Mesendoderm (in vitro differentiated cells): Measurements from ENCODE around the gene ABCA4.

Experiments used
- DNase-seq: peaks from one replicate; pipeline ENCODE4 v3.0.0; 2013
- H2AK5ac ChIP-seq: 2 replicates; pipeline ENCODE4 v1.6.1; 2013; ENCODE audit warnings: low read length, inconsistent platforms
- H2BK120ac ChIP-seq: 2 replicates; pipeline ENCODE4 v1.6.1; 2013; ENCODE audit warnings: low read depth, mild to moderate bottlenecking, low read length, moderate library complexity, mixed read lengths
- H2BK15ac ChIP-seq: replicated peaks from 2 replicates; pipeline ENCODE4 v1.6.1; 2013; ENCODE audit warnings: low read depth, mild to moderate bottlenecking, moderate library complexity
- H2BK5ac ChIP-seq: 2 replicates; pipeline ENCODE4 v1.6.1; 2013; ENCODE audit warnings: low read length, inconsistent platforms
- H3K18ac ChIP-seq: 2 replicates; pipeline ENCODE4 v1.6.1; 2013; ENCODE audit warnings: mild to moderate bottlenecking, low read length, mixed read lengths
- H3K23ac ChIP-seq: one replicate; pipeline ENCODE4 v1.6.1; 2013; ENCODE audit warnings: low read length
- H3K27ac ChIP-seq: 2 replicates; pipeline ENCODE4 v1.5.1; 2013; ENCODE audit warnings: low read depth, mild to moderate bottlenecking, inconsistent platforms, low read length, moderate library complexity
- H3K27me3 ChIP-seq: 2 replicates; pipeline ENCODE4 v1.6.1; 2013; ENCODE audit warnings: low read length, control low read depth, mild to moderate bottlenecking, inconsistent platforms; ENCODE audit not compliant: insufficient read depth, poor library complexity
- H3K36me3 ChIP-seq: 2 replicates; pipeline ENCODE4 v1.6.1; 2013; ENCODE audit warnings: low read length, inconsistent platforms; ENCODE audit not compliant: control insufficient read depth, insufficient read depth
- H3K4ac ChIP-seq: one replicate; pipeline ENCODE4 v1.6.1; 2013; ENCODE audit warnings: low read depth, mild to moderate bottlenecking, low read length, moderate library complexity
- H3K4me1 ChIP-seq: 2 replicates; pipeline ENCODE4 v1.6.1; 2013; ENCODE audit warnings: low read depth, low read length, inconsistent platforms; ENCODE audit not compliant: control insufficient read depth
- H3K4me2 ChIP-seq: 2 replicates; pipeline ENCODE4 v1.6.1; 2013; ENCODE audit warnings: low read length
- H3K4me3 ChIP-seq: 2 replicates; pipeline ENCODE4 v1.5.1; 2013; ENCODE audit warnings: mild to moderate bottlenecking, low read length
- H3K56ac ChIP-seq: one replicate; pipeline ENCODE4 v1.6.1; 2013; ENCODE audit warnings: low read length
- H3K79me1 ChIP-seq: 2 replicates; pipeline ENCODE4 v1.6.1; 2013; ENCODE audit warnings: low read length, inconsistent platforms
- H3K79me2 ChIP-seq: 2 replicates; pipeline ENCODE4 v1.6.1; 2013; ENCODE audit warnings: mild to moderate bottlenecking, low read length; ENCODE audit not compliant: control insufficient read depth, insufficient read depth
- H3K9ac ChIP-seq: 2 replicates; pipeline ENCODE4 v1.6.1; 2013; ENCODE audit warnings: low read length, inconsistent platforms
- H4K5ac ChIP-seq: one replicate; pipeline ENCODE4 v1.6.1; 2013; ENCODE audit warnings: low read length
- H4K8ac ChIP-seq: one replicate; pipeline ENCODE4 v1.6.1; 2013; ENCODE audit warnings: low read depth, mild to moderate bottlenecking, control low read depth, low read length, moderate library complexity
- WGBS: extraction: QIAGEN DNeasy Blood & Tissue Kit; methylation state at CpG from one replicate; pipeline ENCODE4 v1.1.7; 2013; ENCODE audit warnings: low lambda C conversion rate, missing lambda C conversion rate; ENCODE audit not compliant: insufficient coverage; ENCODE audit errors: extremely low coverage; 5-methylcytosine and 5-hydroxymethylcytosine counted together

ABCA4 gene

DNA sequence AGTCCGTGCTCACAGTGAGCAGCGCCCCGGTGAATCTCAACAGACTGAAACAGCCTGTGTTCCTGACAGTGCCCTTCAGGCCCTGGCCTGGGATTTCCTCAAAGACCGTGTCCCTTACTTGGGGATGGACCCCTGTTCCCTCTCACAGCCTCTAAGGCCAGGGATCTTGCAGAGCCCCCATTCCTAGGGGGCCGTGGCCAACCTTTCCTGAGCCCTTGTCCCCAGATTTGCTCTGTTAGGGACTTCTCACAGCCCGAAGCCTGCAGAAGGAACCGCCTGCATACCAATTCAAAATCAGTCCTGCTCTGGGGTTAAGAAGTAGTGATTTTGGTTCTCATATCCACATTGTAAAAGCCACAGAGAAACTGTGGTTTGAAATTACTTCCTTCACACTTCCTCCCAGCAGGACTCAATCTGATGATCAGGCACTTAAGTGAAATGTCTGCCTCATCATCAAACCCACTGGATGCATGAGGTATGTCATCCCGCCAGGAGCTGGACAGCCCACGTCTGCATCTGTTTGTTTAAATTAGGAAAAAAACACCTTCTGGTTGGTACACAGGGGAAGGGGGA is 14.9 kb downstream of the ABCA4 start:
- H3K56ac ChIP-seq, result peak overlapping the region; percentile 40
- H2BK15ac ChIP-seq, result no peak overlapping the region
- H3K23ac ChIP-seq, result peak overlapping the region; percentile 26
- no peak overlapping the region for H3K4ac ChIP-seq
- no peaks in the 10 kb centered on the region for H3K79me2 ChIP-seq
- no peaks in the 10 kb centered on the region for H3K27me3 ChIP-seq
- no peak overlapping the region for H4K8ac ChIP-seq
- no peak overlapping the region for H2BK120ac ChIP-seq
- H3K79me1 ChIP-seq, result no peaks in the 10 kb centered on the region
- H3K18ac ChIP-seq, result no peak overlapping the region
- H3K4me3 ChIP-seq, result no peak overlapping the region
- WGBS, result no CpG with 5 or more reads among the region's 9 CpGs
- H4K5ac ChIP-seq, result no peak overlapping the region
- no peak overlapping the region for H3K27ac ChIP-seq
- DNase-seq, result no peak
- H3K9ac ChIP-seq, result no peak overlapping the region
- no peaks in the 10 kb centered on the region for H3K36me3 ChIP-seq
- H3K4me2 ChIP-seq, result no peak overlapping the region
- H2AK5ac ChIP-seq, result no peak overlapping the region
- peaks cover 11% of the 10 kb centered on the region for H3K4me1 ChIP-seq
- H2BK5ac ChIP-seq, result no peak overlapping the region

DNA sequence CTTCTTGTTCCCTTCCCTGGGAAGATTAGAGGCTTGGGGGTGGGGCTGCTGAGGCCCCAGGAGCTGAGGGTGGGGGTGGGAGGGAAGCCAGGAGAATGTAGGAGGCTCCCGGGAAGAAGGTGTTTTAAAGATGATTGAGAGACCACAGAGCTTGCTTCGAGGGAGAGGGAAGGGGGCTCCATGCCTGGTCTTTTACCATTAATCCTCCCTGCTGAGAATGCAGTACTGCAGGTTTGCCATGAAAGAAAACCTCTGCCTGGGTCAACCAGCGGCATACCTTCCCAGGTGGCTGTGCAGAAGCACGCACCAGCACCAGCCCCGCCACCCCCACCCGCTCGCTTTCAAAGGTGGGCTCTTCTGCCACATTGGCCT is 15.4 kb downstream of the ABCA4 start:
- no peak overlapping the region for H2AK5ac ChIP-seq
- H3K27me3 ChIP-seq, result no peaks in the 10 kb centered on the region
- H3K79me2 ChIP-seq, result no peaks in the 10 kb centered on the region
- H3K4ac ChIP-seq, result no peak overlapping the region
- H3K4me2 ChIP-seq, result no peak overlapping the region
- H3K79me1 ChIP-seq, result no peaks in the 10 kb centered on the region
- no peak overlapping the region for H2BK120ac ChIP-seq
- H3K4me3 ChIP-seq, result no peak overlapping the region
- H3K23ac ChIP-seq, result no peak overlapping the region
- no peak overlapping the region for H2BK15ac ChIP-seq
- H4K5ac ChIP-seq, result no peak overlapping the region
- H3K36me3 ChIP-seq, result no peaks in the 10 kb centered on the region
- H3K9ac ChIP-seq, result no peak overlapping the region
- no peak overlapping the region for H4K8ac ChIP-seq
- no peak overlapping the region for H3K27ac ChIP-seq
- WGBS, result no CpG with 5 or more reads among the region's 7 CpGs
- no peak for DNase-seq
- H3K18ac ChIP-seq, result no peak overlapping the region
- no peak overlapping the region for H2BK5ac ChIP-seq
- H3K4me1 ChIP-seq, result peaks cover 11% of the 10 kb centered on the region
- peak overlapping the region; percentile 40 for H3K56ac ChIP-seq

DNA sequence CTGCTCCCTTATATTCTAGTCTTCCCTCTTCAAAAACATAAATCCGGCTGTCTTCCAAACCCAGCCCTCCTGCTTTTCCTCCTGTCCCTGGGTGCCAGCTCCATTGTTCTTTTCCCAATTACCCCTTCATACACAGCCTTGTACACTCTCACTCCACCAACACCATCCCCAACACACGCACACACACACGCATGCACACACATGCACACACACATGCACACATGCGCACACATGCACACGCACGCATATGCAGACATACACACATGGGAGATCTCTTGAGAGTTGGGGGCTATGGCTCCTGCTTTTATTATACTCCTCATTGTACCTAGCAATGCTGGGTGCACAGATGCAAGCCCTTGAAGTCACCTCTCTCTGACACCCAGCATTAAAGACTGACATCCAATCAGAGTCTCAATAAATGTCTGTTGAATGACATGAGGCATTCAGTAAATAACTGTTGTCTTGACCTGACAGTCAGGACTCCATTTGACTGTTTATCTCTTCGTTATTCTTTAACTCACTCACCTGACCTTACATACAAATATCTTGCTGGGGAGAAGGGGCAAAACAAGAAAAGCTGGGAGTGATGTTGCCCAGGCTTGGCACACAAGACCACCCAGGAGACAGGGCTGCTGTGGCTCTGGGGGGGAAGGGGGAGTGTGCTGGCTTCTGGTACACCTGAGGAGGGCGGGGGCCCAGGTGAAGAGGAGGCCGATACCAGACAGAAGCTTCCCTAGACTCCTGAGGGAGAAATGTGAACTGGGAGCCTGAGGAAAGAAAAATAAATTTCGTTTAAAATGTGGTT is 16.0 kb downstream of the ABCA4 start:
- Histone ChIP-seq H3K36me3 (no peaks in the 10 kb centered on the region), H3K4me1 (peaks cover 11% of the 10 kb centered on the region), H3K27me3 (no peaks in the 10 kb centered on the region), H3K79me1 (no peaks in the 10 kb centered on the region), H3K79me2 (no peaks in the 10 kb centered on the region), H2AK5ac (no peak overlapping the region), H3K56ac (peak overlapping the region; percentile 53), H2BK5ac (no peak overlapping the region), H2BK15ac (no peak overlapping the region), H3K27ac (no peak overlapping the region), H4K5ac (no peak overlapping the region), H3K9ac (no peak overlapping the region), H2BK120ac (no peak overlapping the region), H3K4me3 (no peak overlapping the region), H3K4ac (no peak overlapping the region), H3K23ac (no peak overlapping the region), H3K4me2 (no peak overlapping the region), H4K8ac (no peak overlapping the region), H3K18ac (no peak overlapping the region)
- DNase-seq, result no peak
- WGBS, result 100% methylated on average over 2 of the region's 10 CpGs

DNA sequence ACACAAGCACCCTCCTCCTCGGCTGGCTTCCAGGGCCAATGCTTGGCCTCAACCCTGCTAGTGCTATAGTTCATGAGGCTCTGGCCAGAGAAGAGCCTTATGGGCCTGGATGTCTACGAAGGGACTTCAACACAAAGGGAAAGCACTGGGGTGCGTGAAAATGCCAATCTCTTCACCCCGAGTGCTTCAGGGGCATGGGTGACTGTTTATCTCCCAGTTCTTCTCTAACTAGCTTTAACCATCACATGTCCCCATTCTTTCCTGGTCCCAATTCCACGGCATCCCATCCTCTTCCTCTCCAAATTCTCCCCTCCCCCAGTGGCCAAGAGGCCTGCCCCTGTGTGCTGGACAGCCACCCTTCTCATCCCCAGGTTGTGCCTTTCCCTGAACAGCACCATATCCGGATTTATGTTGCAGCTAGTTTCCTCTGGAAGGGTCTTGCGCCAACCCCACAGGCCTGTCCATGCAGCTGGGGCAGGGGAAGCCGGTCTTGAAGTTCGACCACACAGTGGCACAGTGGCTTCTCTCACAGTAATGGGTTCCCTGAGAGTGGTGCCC is 16.7 kb downstream of the ABCA4 start:
- Histone ChIP-seq H2BK5ac (no peak overlapping the region), H3K4ac (no peak overlapping the region), H2BK15ac (no peak overlapping the region), H3K23ac (no peak overlapping the region), H3K36me3 (no peaks in the 10 kb centered on the region), H3K4me3 (no peak overlapping the region), H3K4me2 (no peak overlapping the region), H3K9ac (no peak overlapping the region), H3K79me2 (no peaks in the 10 kb centered on the region), H2BK120ac (no peak overlapping the region), H3K27me3 (no peaks in the 10 kb centered on the region), H3K18ac (no peak overlapping the region), H3K4me1 (peaks cover 13% of the 10 kb centered on the region), H3K79me1 (no peaks in the 10 kb centered on the region), H3K56ac (no peak overlapping the region), H4K8ac (no peak overlapping the region), H3K27ac (no peak overlapping the region), H2AK5ac (no peak overlapping the region), H4K5ac (no peak overlapping the region)
- no CpG with 5 or more reads among the region's 9 CpGs for WGBS
- no peak for DNase-seq

- Histone ChIP-seq H3K9ac (no peak overlapping the region), H3K79me1 (no peaks in the 10 kb centered on the region), H2BK5ac (no peak overlapping the region), H3K4ac (no peak overlapping the region), H3K27ac (no peak overlapping the region), H2AK5ac (no peak overlapping the region), H3K36me3 (no peaks in the 10 kb centered on the region), H3K56ac (no peak overlapping the region), H3K18ac (no peak overlapping the region), H2BK120ac (no peak overlapping the region), H2BK15ac (no peak overlapping the region), H3K4me1 (peaks cover 18% of the 10 kb centered on the region), H3K4me3 (no peak overlapping the region), H4K5ac (no peak overlapping the region), H4K8ac (no peak overlapping the region), H3K79me2 (no peaks in the 10 kb centered on the region), H3K4me2 (no peak overlapping the region), H3K23ac (no peak overlapping the region), H3K27me3 (no peaks in the 10 kb centered on the region)
- WGBS, result no CpG with 5 or more reads among the region's 4 CpGs
- no peak for DNase-seq
These were observed 17.3 kb downstream of the ABCA4 start for GRCh38 chr1:94103608-94104007.
